ENCODE results near the gene USP12.
"Not testable (repeated sequence)": the region's sequence is repeated elsewhere in the genome, so short reads cannot be mapped to it uniquely, and the experiment has no call there.

USP12 gene

DNA sequence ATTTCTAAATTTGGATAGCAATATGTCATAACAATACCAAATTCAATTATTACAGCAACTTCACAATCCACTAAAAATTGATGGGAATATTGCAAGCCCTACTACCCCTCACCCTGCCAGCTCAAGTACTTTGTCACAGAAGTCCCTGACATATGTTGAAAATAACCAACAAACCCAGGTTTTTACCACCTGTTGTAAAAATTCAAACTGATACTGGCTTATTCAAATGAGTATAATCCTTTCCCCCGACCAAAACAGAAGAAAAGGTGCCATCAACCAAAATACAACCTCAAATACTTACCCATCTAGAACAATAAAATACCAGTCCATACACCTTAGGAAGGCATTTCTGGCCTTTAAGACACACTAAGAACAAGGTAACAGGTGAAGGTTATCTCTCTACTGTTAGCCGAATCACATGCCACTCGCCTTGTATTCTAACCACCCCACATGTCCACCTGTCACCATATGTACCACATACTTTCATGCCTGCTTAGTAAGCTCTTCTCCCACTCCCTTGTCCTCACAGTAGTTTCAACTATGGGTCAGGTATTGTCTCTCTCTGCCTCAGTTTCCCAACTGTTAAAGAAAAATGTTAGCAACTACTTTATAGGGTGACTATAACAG, 53.1 kb downstream of the USP12 start:
- no peak for DNase-seq

DNA sequence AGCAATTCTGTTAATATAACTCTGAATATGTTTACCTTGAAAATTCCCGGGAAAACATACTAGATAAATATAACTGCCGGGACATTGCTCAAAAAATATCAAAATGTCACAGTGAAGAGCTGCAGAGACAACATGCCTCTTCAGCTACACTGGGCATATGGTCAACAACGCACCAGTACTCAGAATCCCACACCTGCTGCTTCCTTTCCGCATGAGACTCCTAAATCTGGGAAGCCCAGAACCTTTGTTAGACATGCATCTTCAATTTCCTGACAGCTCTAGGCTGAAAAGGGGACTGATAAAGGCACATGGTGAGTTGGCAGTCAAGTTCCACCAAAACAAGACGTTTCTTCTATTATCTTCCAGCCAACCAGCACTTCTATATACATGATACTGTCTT, 53.7 kb downstream of the USP12 start:
- DNase-seq = no peak

DNA sequence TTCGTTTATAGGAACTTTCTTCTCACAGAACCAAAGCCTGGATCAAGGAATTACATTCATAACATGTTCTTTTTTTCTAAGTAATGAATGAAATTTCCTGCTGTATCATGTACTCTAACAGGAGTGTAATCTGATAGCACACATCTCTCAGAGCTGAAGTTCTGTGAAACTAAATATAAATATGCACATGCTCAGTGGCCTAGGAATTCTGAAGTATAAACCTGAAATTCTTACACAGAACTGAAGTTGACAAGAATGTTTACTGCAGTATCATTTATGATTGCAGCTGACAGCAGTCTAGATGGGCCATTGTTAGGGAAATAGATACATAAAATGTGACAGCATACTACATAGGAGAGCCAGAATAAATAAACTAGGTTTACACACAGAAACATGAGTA, 54.5 kb downstream of the USP12 start:
- no peak for DNase-seq

DNA sequence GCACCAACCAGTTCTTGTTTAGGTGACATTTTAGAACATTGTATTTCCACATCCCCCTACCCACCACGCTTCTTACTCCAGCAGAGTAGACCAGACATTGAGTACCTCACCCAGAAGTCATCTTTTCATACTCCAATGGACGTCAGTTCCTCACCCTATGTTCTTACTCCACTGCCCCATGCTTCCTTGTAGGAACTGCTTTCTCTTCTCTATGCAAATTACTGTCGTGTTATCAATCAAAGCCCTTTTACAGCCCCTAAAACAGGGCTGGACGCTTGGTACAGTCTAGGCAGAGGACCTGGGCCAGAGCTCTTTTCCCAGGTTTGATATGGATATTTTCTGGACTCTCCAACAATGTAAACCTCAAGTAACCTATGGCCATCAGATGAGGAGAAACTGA, 58.2 kb downstream of the USP12 start:
- no peak for DNase-seq

- DNase-seq = no peak
These were observed 59.6 kb downstream of the USP12 start for GRCh38 chr13:27112006-27112405.

DNA sequence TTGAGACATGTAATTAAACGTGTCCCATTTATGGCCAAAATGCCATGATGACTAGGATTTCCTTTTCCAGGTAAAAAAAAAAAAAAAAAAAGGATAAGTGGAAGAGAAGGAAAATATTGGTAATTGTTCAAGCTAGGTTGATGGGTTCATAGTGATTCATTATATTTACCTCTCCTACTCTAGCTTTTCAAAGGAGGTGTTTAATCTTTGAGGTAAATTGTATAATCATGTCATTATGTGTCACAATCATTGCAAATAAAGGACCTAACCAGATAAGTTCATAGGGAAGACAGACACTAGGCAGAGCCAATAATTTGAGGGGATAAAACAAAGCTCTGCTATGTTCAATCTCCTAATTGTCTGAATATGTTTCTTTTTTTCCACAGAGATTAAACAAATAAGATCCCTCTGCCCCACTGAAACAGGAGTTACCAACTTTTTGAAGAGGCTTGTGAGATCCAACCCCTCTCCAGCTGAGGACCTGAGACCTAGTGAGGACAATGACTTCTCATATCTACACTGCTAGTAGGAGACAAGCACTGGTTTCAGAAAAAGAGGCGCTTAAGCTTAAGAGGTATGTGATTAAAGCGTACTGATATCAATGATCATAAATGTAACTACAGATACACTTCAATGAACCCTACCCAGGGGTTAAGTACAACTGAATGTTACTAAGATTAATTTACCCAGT, 61.4 kb downstream of the USP12 start:
- no peak for DNase-seq

- no peak for DNase-seq
These were observed 65.5 kb downstream of the USP12 start for GRCh38 chr13:27106144-27106543.

- no peak for DNase-seq
These were observed 67.0 kb downstream of the USP12 start for GRCh38 chr13:27104606-27105005.

DNA sequence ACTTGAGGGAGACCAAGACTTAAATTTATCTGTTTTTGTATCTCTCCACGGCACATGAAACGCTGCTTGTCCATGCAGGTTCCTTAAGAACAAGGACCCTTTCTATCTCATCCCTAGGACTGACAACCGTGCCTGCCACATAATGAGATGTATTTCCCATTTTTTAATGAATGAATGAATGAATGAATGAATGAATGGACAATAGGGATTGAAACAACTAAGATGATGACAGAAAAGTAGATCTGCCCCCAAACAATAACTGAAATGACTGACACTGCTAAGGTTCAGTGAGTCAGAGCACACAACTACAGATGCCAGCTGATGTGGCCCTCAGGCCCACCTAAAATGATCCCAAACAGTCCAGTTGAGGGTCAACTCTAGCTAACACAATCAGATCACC, 69.8 kb downstream of the USP12 start:
- DNase-seq = no peak

GRCh38 chr13:27101289-27101688, 70.3 kb downstream of the USP12 start:
- no peak for DNase-seq

DNA sequence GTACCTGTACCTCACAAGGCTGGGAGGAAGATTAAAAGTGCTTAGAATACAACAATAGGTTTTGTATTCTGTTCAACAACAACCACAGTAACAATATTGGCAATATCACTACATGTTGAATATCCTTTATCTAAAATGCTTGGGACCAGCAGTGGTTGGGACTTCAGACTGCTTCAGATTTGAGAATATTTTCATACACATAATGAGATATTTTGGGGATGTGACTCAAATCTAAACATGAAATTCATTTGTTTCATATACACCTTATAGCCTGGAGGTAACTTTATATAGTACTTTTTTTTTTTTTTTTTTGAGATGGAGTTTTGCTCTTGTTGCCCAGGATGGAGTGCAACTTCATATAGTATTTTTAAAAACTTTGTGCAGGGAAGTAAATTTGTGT, 73.9 kb downstream of the USP12 start:
- DNase-seq = no peak

DNA sequence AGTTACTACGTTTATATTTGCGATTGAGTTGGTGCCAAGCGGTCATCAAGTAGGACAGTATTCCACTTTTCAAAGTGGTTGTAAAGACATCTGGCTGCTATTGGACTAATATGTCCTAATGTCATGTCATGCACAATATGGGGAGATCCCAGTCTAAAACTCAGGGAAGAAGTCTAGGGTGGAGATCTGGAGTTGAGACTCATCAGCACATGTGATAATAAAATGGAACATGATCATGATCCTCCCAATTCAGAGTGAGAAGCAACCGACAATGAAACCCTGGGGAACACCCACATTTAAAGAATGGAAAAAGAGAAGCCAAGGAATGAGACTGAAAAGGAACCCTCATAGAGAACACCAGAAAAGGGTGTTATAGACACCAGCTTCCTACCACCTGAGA, 80.2 kb downstream of the USP12 start:
- DNase-seq = no peak

DNA sequence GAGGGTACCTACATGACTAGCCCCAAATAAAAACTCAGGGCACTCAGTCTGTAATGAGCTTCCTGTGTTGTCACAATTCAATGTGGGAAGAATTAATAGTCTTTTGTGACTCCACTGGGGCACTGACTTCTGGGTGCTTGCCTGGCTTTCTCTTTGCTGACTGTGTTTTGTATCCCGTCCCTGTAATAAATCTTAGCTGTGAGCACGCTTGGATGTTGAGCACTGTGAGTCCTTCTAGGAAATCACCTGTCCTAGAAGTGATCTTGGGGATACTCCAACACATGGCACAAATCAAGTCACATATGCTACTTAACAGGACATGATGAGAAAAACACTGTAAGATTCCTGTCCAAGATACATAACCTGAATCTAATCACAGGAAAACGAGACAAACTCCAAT, 83.0 kb downstream of the USP12 start:
- no peak for DNase-seq

DNA sequence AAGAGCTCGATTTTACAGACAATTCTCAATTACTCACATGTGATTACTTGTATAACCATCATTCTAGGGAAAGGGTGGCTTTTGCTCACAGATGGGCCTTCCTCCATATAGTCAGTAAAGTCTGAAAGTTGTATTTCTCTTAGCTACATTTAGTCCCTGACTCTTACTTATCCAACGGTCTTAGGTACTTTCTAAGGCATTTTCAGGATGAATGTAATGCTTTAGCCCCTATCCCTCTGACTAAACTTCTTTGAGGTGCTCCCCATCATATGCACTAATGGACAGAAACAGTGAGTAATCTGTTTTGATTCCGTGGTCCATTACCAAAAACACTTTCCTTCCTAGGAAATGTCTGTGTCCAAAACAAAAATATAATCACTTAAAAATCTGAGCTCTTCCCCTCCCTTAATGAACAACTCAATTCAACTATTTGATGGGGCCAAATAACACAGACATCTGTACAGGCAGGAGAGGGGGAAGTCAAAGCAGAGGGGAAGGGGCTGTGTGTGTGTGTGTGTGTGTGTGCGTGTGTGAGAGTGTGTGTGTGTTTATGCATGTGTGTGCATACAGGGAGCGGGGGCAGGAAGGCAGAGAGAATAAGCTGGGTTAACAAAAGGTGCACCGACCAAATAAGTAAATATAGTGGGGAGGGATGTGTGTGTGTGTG, 84.9 kb downstream of the USP12 start:
- no peak for DNase-seq

DNA sequence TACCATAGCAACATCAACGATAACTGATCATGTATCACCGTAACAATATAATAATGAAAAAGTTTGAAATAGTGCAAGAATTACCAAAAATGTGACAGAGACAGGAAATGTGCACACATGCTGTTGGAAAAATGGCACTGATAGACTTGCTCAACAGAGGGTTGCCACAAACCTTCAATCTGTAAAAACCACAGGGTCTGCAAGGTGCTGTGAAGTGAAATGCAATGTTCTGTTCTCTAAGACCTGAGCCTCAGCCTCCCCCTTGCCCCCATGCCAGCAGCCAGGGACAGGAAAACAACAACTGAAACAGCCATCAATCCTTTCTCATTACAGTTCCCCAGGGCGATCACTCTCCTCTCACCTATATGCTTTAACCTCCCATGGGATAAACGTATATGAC, 88.4 kb downstream of the USP12 start:
- DNase-seq = no peak

- DNase-seq = no peak
These were observed 89.5 kb downstream of the USP12 start for GRCh38 chr13:27081893-27082679.

DNA sequence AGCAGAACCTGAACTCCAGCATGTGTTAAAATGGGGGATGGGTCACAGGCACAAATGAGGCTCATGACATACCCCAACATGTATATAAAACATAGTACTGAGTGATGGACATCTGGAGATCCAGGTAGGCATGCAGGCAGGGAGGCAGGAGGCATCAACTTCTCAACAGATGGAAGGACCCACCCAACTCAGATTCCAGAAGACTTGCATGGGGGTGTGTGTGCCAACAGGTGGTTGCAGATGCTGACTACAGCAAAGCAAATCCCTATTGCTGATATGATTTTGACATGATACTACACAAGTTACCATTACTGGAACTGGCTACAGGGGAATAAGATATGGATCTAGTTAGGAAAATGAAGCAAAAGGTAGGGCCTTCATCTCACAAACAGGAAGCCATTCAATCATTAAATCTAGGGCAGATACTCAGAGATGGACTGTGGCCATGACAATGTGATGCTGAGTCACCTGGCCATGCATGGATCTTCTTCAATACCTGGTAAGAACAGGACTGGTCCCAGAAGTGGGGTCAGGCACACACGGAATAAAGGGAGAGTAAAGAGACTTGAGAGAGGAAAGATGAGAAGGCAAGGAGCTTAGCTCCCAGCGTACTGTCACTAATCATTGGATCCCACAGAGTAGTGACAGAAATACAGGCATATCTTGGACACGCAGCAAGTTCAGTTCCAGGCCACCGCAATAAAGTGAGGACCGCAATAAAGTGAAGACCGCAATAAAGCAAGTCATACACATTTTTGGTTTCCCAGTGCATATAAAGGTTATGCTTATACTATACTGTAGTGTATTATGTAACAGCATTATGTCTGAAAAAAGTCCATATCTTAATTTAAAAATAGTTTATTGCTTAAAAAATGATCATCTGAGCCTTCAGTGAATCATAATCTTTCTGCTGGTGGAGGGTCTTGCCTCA, 91.3 kb downstream of the USP12 start:
- DNase-seq = no peak

DNA sequence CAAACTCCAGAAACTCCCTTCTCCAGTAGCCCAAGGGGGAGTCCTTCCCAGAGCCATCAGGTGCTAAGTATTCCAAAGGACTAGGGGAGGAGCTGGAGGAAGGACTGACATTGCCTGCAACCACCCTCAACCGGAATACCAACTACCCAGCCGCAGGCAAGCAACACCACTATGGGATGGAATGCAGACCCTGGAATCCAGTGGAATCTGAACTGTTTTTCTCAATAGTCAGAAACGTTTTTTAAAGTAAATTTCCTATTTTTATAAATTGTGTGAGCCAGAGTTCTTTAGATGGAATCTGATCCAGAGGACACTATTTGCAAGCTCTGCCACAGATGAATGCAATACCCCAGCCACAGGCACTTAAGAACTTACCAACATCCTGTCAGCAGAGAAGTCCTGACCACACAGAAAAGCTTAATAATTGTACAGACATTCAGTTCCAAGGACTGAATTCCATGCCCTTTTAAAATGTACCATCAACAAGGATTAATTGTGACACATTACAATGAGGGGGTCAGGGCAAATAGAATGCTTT, 92.1 kb downstream of the USP12 start:
- DNase-seq = no peak

DNA sequence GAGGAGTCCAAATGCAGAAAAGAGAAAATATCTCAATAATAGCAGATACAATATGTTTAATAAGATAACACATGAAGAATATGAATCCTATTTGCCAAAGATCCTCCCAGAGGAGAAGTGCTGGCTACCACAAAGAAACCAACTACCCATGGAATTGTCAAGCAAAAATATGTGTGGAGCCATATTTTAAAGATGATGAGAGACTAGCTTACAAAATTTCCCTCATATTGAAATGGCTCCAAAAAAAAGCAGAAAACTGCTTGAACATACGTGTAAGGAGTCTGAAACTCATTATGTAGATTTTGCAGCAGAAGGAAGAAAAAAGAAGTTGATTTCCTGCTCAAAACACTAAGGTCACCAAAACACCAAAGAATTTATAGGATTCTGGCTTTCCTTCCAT, 94.2 kb downstream of the USP12 start:
- no peak for DNase-seq

DNA sequence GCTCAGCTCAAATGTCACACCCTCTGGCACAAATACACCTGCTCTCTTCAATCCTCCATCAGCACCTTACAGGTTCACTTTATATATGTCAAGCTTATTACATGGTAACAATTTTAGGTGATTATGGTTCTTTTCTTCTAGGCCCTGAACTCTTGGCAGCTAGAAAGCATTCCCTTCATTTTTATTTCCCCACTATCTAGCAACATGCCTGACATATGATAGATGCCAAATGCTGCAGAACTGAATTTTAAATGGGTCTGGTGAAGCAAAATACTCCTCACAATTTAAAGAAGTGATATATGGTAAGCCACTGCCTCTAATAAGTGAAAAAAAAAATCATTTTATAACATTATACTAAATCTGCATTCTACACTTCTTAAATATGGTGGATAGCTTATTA, 95.2 kb downstream of the USP12 start:
- peak; percentile 29 for DNase-seq

GRCh38 chr13:27073186-27073585, 98.4 kb downstream of the USP12 start:
- no peak for DNase-seq

DNA sequence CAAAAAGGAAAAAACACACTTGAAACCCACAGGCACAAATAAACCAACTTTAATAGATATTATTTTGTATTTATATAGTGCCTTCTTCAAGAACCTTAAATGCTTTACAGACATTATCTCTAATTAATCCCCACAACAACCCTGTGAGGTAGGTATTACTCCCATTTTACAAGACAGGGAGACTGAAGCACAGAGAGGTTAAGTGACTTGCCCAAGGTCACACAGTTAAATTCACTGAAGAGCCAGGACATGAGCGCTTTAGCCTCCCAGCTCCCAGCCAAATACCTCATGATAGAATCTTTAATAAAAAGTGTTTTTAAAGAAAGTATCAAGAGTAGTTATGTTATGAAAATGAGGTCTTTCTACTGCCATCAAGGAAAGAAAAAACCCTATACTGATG, 105.5 kb downstream of the USP12 start:
- not testable (repeated sequence) for DNase-seq

Data from NCI-H1105 (cell line).